G401 (cell line): ENCODE measurements around the gene DAND5. TPM values are rescaled to one million over a fixed set of nuclear protein-coding genes. Genes with fewer than 3 reads are reported as not detected.
A peak's percentile ranks its signal among the peaks of the same experiment; 100 is the strongest.

Experiments
- DNase-seq: peaks from one replicate; pipeline ENCODE4 v3.0.0-alpha.2; 2015; ENCODE audit warnings: low spot score
- in situ Hi-C: cut with HindIII; loops from 2 replicates; pipeline ENCODE4 v1.10.0; 2016; ENCODE audit warnings: low sequenced_read_pairs, mixed read lengths
- total RNA-seq: library from RNA; depleted of rRNA; stranded (reverse); fragments of >200 nt; shearing (Covaris generic); gene quantifications from 2 replicates; pipeline ENCODE4 v1.2.3, GENCODE V29; 2014

Gene DAND5
- total RNA-seq, 1 experiment from 2014 or later = not detected

DNA sequence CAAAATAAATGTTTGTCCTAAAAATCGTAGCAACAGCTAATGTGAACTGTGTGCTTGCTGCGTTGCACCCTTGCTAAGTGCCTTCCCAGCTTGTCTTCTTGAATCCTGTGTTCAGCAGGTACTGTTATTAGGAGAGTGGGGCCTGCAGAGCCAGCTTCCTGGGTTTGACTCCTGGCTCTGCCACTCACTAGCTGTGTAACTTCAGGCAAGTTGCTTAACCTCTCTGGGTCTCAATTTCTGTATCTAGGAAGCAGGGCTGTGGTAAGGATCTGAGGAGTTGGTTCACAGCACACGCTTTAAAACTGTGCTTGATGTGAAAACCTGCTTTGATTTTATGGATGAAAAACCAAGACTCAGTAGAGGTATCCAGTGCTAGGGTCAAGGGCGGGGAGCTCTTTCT, 35.9 kb downstream of the DAND5 start:
- peak; percentile 17 for DNase-seq
- in situ Hi-C loops = no loop called here

DNA sequence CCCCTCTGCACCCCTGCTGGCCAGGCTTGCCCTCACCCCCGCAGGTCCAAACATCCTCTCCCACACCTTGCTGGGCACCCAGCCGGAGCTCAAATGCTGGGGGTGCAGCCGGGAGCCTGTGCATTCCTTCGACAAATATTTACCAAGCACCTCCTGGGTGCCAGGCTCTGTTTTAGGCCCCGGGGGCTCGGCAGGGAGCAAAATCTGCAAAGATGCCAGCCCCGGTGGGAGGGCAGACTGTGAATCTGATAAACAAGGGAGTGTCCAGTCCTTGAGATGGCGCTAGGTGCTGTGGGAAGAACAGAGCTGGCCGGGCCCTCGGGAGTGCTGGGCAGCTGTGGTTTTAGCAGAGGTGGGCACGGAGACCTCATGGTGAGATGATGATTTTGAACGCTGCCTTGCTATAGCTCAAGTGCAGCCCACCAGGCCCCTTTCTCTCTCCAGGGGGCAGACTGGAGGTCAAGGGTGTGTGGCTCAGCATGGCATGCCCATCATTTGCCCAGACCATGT, 36.5 kb downstream of the DAND5 start:
- DNase-seq = peak; percentile 27
- in situ Hi-C loops = no loop called here

DNA sequence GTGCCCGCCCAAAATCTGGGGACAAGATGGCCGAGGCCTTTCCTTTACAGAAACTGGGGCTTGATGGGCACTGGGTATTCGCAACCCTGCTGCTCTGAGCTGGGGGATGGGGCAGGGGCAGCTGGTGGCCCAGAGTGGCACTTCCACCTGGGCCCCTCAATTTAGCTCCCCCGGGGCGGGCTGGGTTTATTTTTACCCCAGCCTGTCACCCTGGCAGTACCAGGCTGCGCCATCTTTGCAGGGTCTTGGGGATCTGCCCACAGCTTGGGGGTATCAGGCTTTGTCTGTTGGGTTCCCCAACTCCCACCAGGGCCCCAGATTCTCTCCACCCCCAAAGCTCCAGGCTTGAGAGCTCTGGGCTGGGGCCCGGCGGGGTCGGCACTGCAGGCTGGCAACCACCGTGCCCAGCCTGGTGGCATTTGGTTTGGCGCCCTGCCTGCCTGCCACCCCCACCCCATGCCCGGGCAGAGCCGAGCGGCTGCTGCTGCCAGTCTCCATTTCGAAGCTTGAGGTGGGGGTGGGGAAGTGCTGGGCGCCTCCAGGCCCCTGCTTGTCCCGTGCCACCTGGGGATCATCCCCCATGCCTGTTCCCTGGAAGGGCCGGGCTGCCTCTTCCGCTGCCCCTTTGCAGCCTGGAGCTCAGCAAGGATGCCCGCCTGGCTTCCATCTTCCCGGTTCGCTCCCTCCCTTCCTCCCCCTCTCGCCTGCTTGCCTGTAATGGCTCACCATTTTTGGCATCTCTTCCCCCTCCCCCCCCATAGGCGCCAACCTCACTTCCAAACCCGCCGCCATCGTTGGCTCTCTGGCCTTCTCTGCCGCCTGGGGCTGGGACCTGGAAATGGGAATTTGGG, 37.3 kb downstream of the DAND5 start:
- peak; percentile 70 for DNase-seq
- in situ Hi-C loops = no loop called here

DNA sequence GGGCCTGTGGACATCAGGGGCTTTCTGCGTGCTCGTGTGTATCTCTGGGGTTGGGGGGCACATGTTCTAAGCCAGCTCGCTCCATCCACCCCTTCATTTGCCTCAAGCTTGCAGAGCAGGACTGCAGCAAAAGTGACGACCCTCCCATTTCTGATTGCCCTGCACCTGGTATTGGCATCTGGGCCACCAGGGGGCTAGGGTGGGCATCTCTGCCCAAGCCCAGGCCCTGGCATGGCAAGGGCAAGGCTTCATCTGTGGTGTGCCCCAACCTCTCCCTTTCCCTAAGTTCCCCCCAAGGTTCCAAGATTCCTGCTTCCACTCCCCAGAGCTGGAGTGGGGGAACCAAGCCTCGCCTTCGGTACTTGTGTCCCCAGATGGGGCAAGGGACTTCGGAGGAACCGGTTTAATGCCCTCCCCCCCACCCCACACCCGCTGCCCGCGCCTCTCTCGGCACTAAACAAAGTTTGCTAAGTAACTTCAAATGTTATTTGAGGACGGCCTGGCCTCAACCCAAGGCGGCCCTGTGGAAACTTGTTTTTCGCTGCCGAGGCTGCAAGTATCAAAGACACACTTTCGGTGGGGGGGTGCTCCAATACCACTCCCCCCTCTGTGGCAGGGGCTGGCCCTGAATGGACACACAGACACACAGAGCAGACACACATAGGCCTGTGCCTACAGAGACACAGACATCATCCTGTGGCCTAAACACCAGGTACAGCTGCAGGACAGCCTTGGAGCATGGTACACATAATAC, 38.1 kb downstream of the DAND5 start:
- peak; percentile 26 for DNase-seq
- in situ Hi-C loops = no loop called here

DNA sequence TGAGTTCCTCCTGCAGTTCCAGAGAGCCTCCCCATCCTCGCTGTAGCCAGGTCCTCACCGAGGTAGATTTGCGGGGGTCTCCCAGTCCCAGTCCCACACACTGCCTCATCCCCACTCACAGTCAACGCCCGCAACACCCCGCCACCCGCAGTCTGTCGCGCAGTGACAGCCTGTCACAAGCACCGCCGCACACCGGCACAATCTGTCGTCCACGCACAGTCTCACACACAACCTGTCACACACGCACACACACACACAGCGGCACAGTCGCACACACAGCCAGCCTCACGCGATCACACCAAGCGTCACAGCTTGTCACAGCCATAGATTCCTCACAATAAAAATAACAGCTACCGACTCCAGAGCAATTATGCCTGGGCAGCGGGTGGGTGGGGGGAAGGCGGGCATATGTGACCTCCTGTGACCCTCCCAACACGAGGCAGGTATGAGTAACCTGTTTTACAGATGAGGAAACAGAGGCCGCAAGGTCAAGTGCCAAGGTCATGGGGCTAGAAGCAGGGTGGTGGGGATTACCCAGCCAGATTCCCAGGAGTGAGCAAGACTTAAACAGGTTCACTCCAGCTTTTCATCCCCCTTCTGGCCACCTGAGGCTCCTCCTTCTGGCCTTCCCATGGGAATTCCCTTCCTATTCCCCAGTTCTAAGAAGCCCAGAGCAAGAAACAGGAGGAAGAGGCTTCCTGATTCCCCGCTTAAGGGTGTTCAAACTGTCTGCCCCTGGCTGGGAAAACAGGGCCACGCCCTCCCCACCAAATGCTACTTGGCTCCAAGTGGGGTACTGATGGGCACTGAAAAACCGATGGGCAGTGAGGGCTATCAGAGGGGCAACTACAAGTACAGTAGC, 39.8 kb downstream of the DAND5 start:
- DNase-seq = peak; percentile 60
- in situ Hi-C loops = no loop called here

DNA sequence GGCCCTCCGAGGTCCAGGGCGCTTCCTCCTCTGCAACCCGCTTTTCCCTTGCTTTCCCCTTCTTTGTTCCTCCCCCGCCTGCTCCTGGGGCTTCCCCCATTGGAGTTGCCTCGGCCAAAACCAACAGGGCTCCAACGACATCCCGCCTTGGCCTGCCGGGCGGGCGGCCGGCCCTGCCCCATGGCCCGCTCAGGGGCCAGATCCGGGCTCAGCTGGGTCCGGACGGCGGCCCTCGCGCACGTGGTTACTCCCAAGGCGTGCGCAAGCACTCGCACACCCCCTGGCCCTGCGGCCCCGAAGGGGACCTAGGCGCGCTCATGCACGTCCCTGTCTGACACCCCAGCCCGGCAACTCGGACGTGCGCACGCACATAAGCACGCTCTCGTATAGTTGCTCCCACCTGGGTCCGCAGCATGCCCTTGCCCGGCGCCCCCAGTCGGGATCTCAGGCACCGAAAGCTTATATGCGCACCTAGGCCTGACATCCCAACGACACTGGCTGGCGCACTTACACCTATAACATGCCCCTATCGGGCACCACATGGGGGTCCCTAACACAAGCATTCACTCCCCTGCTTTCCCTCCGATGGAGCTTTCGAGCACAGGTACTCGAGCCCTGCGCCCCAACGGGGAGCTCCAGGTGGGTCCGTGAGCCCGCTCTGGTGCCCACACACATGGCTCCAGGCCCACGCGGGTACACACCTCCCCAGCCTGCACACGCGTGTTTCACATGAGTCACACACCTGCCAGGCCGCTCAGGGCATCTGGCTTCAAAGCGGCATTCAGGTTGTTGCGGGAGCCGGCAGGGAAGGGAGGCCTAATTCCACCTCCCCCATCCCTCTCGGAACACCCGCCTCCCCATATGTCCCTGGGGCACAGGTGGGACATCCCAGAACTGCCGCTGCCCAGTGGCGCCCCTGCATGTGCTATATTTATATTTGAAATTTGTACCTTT, 40.9 kb downstream of the DAND5 start:
- in situ Hi-C loops = no loop called here
- DNase-seq = peak; percentile 71

DNA sequence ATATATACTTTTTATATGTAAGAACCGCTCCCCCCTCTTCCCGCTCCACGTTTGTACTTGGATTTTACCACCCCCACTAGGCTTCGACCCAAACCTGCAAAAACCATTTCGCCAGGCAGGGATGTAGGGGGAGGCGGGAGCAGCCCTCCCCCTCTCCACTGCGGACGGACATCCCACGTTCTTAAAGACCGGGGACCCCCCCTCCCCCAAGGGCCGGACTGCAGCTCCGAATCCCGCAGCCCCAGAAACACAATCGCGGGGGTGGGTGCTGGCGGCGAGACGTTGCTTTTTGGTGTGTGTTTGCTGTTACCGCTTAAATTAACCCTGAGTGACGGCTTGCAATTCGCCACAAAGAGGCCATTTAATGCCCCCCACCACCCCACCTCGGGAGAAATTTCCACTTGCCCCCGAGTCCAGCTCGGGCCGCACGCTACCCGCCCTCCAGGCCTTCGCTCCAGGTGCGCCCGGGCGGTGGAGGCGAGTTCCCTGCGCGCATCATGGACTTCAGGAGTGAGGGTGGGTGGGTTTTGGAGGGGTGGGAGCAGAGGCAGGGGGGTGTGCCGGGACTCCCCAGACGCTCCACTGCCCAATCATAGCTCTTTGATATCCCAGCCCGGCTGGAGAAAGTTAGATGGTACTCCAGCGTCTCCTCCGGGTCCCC, 41.7 kb downstream of the DAND5 start:
- in situ Hi-C loops = no loop called here

DNA sequence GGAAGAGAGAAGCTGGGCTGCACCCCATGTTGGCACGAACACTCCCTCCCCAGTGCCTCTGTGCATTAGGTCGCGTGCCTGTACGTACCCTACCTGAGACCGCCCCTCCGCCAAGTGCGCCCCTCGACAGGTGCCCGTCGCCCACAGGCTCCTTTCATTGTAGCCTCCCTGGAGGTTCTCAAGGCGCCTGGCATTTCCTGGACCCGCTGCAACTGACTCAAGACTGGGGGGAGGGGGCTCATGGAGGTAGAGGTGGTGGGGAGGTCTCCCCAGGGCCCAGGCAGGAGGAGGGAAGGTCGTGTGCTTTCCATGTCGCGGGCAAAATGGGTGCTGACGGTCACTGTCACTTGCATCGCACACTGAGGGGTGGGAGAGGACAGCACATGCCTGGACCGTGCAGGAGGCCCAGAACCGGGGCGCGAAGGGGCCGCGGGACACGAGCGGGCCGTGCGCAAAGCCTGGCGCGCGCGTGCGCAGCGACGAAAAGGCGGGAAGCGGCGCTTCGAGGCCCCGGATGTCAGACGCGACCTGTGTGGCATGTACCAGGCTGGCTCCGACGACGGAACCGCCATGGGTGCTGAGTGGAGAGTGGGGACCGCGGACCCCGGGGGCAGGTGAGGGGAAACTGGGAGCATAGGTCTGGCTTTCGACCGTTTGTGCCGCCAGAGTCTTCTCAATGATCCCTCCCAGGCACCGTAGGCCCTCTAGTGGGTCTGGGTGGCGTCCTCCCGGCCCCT, 42.4 kb downstream of the DAND5 start:
- DNase-seq = no peak
- in situ Hi-C loops = no loop called here

More for the DNA sequence above, 41.7 kb downstream of the DAND5 start:
- no peak for DNase-seq

DNA sequence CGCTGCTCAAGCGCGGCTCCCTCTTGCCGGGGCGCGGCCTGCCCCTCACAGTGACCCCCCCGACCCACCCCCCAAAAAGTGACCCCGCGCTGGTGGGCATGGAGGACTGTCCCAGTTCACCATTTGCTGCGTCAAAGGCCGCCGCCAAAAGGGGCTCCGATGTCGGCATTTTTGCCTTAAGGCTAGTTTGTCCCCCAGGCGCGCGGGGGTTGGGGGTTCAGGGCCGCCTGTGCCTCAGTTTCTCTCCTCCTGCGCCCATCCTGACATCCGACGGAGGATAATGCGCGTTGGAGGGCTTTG, 43.0 kb downstream of the DAND5 start:
- DNase-seq = no peak
- in situ Hi-C loops = no loop called here

DNA sequence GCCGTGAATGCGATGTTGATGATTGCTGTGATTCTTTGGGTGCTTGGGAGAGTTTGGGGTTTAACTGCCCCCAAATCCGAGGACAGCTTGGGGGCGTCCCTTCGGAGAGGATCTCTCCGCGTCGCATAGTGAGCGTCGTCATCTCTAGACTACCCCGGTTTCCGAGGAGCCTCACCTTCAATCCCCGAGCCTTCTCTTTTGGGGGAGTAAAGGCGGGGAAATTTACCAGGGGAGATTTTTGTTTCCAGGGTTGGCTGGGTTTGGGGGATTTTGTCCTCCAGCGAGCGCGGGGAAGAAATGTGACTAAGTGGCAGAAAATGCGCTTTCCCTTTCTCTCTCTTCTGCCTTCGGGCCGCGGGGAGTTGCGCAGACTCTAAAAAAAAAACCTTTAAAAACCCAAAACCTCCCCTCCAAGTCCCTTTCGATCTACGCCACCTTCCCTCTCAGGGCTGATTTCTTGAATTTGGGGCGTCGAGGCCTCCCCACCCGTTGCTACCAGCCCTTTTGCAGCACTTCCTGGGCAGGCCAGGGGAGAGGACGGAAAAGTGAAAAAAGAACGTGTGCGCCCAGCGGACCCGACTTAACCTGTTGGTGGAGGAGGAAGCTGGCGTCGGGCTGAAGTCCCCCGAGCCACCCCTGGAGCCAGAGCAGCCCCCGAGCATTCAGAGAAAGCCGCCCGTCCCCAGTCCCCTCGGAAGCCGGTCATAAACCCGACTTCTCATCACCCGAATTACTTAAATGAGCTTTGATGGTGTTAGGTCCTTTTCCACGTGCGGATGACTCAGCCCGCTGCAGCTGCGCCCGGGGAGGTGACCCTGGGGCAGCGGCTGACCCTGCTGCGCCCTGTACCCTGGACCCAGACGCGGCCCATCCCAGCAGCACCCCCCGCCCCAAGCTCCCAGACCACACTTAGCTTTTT, 43.6 kb downstream of the DAND5 start:
- in situ Hi-C loops = no loop called here

DNA sequence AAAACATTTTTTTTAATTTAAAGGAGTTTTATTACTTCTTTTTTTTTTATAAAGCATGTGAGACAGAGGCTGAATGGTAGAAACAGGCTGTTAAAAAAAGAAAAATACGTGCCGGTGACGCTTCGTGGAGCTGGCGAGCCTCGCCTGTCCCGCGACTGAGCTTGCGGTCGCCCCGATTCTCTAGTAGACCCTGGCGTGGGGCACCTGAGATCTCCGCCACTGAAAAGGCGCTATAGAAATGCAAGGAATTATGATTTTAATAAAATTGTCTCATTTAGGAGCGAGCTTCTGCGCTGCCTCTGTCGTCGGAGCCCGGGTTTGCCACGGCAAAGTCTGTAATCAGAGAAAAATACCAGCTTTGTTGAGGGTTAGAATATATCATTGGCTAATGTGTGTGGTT, 44.3 kb downstream of the DAND5 start:
- DNase-seq = peak; percentile 49
- in situ Hi-C loops = no loop called here

More for the DNA sequence above, 43.6 kb downstream of the DAND5 start:
- DNase-seq = peak; percentile 67

DNA sequence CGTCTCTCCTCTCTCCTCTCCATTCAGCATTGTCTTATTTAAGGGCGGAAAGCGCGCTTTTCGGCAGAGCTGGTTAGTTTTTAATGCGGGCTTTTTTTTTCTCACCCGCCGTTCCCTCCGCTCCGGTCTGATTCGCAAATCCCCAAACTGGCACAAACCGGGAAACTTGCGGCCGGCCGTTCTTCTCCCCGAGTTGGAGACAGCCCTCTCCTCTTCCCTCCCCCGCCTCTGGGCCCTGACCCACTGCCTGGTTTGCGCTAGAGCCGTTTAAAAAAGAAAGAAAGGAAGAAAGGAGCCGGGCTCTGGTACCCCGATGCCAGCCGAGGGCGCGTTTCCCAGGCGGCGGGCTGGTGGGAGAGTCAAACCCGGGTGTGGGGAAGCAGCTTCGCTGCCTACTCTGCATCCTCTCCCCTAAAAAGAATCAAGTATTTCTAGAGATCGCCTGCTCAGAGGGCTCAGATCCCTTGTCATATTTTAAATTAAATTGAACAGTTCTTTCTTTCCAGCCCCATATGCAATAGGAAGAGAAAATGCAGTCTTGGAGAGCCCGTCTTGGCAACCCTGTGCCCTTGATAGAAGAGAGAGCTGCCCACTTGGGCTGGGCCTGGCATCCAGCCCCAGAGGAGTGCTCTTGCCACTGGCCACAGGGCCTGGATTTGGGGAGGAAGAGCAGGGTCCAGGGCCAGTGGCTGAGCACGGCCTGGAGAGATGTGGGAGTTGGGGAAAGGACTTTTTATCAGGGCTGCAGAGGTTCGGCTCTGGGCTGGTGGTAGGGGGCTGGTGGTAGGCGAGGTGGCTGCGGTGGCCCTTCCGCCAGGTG, 44.9 kb downstream of the DAND5 start:
- in situ Hi-C loops = no loop called here
- peak; percentile 84 for DNase-seq

DNA sequence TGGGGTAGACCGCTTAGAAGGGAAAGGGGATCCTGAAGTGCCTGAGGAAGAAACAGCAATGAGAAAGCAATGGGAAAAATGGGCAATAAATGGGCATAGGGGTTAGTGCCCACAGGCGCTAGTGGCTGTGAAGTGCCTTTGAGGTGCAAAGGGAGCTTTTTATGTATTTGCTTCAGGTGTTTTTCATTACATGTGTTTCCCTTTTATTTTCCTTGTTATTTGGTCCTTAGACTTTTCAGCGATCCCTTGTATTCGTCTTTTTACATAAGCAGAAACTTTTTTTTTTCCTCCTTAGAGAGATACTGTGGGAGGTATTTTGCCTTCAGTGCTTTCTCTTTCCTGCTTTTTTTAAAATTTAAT, 45.5 kb downstream of the DAND5 start:
- in situ Hi-C loops = no loop called here
- DNase-seq = no peak

DNA sequence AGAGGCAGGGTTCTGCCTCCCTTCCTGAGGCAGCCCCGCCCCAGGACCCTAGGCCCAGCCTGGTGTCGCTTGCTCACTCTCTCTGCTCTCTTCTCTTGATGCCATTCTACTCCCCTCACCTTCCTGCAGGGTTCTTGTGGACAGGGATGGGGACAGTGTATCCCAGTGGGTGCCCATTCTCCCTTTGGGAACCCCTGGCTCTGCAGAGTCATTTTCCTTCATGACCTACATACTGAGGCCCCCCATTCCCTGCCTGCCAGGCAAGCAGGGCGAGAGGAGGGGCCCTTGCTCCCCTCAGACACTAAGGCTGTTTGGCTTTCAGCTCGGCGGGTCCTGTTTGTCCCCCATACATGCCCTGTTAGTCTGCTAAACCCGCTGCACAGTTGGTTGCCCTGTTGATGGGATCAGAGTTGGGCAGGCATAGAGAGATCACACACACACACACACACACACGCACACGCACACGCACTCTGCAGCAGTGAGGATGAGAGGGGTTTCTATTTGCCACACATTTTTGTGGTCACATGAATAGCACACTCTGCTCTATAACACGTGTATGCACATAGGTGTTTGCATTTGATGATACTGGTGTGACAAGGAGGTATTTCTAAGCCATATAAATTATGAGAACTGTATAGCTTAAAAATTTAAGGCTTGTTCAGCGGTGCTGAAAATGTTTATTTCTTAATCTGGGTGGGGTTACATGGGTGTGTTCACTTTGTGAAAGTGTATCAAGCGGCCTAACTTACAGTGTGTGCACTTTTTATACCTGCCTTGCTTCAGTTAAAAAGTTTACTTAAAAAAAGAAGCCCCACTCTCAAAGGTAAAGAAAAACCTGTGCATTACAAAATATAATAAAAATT, 46.2 kb downstream of the DAND5 start:
- in situ Hi-C loops = no loop called here
- DNase-seq = peak; percentile 56

DNA sequence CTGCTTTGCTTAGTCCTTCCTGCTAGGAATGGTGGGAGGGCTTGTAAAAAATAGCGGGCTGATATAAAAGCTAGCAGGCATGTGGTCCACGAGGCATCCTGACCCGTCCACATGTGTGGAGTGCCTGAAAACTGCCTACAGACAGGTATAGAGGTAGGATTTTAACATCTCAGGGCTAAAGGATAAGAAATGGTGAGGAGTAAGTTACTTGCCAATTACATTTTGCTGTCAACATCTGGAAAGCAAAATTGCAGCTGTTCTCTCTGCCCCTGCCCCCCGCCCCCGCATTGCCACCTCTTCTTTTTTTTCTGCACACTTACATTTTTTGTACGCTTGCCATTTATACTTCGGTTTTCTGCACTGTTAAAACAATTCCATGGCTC, 46.9 kb downstream of the DAND5 start:
- no peak for DNase-seq
- in situ Hi-C loops = no loop called here
